Measurements from ENCODE around the gene MROH8.

Gene MROH8

DNA sequence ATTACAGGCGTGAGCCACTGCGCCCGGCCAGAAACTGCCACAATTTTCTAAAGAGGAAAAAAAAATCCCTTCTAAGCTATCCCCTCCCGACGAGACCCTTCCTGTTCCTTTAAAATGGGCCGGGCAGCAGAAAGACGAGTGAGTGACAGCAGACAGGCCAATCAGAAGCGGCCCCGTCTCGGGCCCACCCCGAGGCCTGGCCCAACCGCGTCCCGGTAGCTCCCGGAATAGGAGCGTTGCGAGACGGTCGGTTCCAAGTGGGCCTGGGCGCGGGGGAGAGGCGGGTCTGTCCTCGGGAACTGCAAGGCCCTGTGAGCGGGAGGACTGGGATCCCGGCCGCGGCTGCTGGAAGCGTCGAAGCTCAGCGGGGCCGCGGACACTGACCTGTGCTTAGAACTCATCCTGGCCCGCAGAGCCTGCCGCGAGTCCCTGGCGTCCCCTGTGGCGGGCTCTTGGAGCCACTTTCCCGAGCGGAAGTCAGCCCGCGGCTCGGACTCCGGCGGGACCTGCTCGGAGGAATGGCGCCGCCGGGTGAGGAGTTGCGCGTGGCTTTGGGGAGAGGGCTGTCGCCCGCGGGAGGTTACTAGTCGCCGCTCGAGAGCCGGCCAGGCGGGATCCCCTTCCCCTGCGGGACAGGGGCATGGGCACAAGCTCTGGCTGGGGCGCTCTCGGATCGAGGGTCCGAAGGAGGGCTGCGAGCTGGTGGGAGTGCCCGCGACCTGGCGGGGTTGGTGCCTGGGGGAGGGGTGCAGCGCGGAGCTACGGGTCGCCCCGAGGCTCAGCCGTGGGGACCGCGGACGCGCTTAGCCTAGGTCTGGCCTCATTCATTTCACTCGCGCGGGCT, at the start of gene MROH8, which contains the start of gene RPN2:
MROH8 (minus strand) TSS at position 710 of the 844 bp plus-strand sequence.
RPN2 (plus strand) TSS at position 492 of the 844 bp plus-strand sequence; CDS start at position 519, 27 bp downstream.
- DNase-seq (ENCODE audit: low spot score): peak; percentile 97

DNA sequence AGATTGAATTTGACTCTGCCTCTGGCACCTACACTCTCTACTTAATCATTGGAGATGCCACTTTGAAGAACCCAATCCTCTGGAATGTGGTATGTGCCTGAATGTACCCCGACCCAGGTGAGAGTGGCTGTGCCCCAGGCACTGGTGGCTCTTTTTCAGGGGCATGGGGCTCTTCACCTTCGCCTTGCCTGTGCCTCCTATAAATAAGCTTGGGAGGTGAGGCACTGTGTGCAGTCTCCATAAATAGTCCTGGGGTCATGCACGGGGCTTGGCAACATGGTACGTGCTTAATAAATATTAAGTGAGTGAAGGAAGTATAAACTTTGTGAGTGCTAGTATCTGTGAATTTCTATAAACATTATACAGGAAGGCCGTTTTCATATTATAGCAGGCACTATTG, 49.3 kb upstream of the MROH8 start:
- no peak for DNase-seq (ENCODE audit: low spot score)

GRCh38 chr20:37228082-37228481, 48.7 kb upstream of the MROH8 start:
- DNase-seq (ENCODE audit: low spot score): peak; percentile 58

DNA sequence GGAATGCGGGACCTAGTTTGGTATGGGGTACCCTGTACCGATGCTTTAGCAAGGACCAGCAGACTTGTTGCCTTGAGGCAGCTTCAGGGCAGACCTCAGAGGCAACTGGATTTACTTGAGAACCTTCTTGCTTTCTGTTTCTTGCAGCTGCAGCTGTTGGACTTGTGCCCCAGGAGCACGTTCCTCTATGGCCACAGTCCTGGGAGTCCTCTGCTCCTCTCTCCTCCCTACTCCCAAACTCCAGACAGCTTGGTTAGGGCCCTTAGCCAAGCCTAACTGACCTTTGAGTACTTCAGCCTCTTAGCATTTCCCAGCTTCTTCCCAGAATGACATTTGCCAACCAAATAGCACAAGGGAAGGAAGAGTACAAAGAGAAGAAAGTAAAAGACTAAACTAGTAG, 47.5 kb upstream of the MROH8 start:
- peak; percentile 40 for DNase-seq (ENCODE audit: low spot score)

- DNase-seq (ENCODE audit: low spot score): no peak
These were observed 45.8 kb upstream of the MROH8 start for GRCh38 chr20:37225146-37225545.

DNA sequence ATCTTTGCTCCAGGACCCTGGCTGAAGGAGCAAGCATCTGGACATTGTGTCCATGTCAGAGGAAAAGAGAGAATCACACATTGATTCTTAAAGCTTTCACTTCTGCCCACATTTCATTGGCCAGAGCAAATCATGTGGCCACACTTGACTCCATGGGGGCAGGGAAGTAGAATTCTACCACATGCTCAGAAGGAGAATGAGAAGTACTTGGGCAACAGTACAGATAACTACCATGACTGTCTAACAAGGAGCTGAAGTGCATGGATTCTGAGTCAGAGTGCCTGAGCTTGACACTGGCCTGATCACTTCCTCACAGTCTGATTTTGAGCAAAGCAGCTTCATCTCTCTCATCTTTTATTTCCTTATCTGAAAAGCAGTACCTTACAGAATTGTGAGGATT, 43.7 kb upstream of the MROH8 start:
- DNase-seq (ENCODE audit: low spot score): peak; percentile 88

- no peak for DNase-seq (ENCODE audit: low spot score)
These were observed 42.7 kb upstream of the MROH8 start for GRCh38 chr20:37222086-37222485.

DNA sequence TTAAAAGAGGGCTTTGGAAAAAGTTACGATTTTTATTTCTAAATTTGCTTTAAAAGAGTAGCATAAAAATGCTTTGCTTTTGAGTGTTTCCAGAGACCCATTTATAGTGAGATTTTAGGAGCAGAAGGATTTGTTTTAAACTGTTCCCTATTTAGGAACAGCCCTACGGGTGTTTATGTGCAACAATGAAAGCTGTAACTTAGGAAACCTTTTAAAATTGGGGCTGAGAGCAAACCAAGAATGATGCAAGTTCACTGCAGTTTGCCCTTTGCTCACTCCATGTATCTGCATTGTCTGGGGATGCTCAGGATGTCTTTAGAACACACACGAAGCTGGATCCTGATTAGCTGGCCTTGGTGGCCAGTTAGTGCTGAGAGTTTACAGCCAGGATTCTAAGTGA, 41.4 kb upstream of the MROH8 start:
- peak; percentile 37 for DNase-seq (ENCODE audit: low spot score)

DNA sequence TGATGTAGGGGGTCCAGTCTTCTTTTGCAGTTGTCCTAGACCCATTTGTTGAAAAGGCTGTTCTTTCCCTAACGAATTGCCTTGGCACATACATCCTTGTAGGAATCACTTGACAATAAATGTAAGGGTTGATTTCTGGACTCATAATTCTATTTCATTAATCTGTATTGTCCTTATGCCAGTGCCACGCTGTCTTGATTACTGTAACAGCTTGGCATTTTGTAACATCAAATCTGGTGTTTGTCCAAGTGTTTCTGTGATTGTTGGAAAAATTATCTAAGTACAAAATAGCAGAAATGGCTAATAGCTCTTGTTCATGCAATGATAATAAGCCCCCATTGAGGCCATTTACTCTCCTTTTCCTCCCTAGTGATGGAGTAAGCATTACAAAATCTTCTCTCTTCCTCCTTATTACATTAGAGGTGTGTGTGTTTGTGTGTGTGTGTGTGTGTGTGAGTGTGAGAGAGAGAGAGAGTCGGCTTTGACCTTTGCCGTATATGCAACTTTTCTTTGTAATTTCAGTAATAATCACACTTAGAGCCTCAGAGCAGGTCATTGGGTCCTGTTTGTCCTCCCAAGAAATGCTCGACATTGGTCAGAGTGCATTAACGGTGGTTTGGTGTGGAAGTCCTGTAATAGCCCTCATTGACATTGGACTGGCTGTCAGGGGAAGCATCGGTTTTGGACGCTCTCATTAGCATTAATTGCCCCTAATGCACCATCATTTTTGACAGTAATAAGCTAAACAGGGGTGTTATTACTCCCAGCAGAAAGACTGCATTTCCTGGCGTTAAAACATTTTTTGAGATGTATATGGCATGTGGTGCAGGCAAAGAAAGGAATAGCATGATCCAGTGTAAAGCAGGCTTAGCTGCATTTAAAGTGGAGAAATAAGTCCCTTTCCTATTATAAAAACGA, 40.7 kb upstream of the MROH8 start:
- no peak for DNase-seq (ENCODE audit: low spot score)

GRCh38 chr20:37218976-37219375, 39.6 kb upstream of the MROH8 start:
- no peak for DNase-seq (ENCODE audit: low spot score)

- no peak for DNase-seq (ENCODE audit: low spot score)
These were observed 39.1 kb upstream of the MROH8 start for GRCh38 chr20:37218441-37218840.

- no peak for DNase-seq (ENCODE audit: low spot score)
These were observed 30.4 kb upstream of the MROH8 start for GRCh38 chr20:37209661-37210314.

DNA sequence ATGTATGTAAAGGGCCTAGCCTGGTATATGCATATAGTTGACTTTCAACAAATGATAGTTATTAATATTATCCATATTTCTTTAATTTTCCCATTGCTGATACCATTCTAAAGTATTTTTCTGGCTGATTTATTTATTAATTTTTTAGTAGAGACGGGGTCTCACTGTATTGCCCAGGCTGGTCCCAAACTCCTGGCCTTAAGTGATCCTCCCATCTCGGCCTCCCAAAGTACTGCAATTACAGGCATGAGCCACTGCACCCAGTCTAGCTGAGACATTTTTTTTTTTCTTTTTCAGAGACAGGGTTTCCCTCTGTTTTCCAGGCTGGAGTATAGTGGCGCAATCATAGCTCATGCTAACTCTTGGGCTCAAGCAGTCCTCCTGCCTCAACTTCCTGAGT, 29.8 kb upstream of the MROH8 start:
- no peak for DNase-seq (ENCODE audit: low spot score)

GRCh38 chr20:37207171-37207570, 27.8 kb upstream of the MROH8 start:
- no peak for DNase-seq (ENCODE audit: low spot score)

GRCh38 chr20:37205794-37206193, 26.4 kb upstream of the MROH8 start:
- no peak for DNase-seq (ENCODE audit: low spot score)

- no peak for DNase-seq (ENCODE audit: low spot score)
These were observed 25.8 kb upstream of the MROH8 start for GRCh38 chr20:37205130-37205529.

GRCh38 chr20:37204056-37204455, 24.7 kb upstream of the MROH8 start:
- DNase-seq (ENCODE audit: low spot score): no peak

DNA sequence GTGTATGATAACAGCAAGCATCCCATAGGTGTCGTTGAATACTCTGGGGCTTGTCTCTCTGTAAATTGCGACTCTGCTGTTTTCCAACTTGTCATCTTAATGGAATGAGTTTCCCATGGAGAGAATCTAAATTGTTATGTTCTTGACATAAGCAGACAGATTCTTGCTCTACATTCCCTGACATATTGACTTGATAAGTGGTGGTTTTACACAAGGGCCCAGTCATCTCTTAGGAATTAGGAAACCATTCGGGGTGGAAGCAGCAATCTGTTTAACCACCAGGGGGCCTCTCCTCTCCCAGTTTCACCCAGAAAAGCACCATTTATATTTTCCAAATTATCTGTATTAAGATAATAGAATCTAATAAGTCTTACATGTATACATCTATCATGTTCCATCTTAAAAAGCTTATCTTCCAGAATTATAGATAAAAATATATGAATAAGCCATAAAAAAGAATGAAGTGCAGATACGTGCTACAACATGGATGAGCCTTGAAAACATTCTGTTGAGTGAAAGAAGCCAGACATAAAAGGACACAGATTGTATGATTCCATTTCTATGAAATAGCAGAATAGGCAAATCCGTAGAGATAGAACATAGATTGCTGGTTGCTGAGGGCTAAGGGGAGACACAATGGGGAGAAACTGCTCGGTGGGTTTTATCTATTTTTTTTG, 23.1 kb upstream of the MROH8 start:
- peak; percentile 86 for DNase-seq (ENCODE audit: low spot score)

GRCh38 chr20:37201827-37202162, 22.4 kb upstream of the MROH8 start:
- no peak for DNase-seq (ENCODE audit: low spot score)

DNA sequence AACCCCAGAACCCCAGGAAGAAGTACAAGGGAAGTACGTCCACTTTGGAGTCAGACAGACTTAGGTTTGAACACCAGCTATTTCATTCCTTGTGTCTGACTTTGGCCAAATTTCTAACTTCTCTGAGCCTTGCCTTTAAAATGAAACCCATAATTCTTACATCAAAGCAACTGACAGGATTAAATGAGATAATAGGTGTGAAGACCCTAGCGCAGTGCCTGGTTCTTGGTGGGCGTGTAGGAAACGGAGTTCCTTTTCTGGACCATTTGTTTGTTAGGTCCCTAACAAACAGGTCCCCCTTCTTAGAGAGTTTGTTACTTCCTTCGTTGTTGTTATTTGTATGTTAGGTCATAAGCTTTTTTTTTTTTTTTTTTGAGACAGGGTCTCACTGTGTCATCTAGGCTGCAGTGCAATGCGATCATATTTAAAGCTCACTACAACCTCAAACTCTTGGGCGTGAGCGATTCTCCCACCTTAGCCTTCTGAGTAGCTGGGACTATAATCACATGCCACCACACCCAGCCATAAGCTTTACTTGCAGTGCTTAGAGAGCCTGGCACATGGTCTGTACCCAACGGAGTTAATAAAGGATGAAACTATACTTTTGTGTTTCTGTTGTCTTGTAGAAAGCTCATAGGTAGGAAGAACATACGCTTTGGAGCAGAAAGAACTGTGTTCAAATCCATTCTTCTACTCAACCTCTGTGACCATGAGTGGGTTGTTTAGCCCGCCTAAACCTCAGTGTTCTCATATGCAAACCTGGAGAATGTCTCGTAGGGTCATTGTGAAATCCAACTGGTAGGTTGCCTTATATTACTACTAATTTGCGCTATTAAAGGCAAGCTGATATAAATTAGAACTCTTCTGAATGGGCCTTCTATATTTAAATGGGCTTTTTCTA, 21.8 kb upstream of the MROH8 start:
- DNase-seq (ENCODE audit: low spot score): no peak

- DNase-seq (ENCODE audit: low spot score): no peak
These were observed 21.0 kb upstream of the MROH8 start for GRCh38 chr20:37200376-37200775.

Measured in AG20443 (cell line).